RWPE1 (cell line): ENCODE measurements around the gene KRT9.

Experiments used
- CTCF ChIA-PET: fragments of 350-600 bp; sonication (Branson Sonifier 250); formaldehyde crosslinking; extraction: SDS; loops from one replicate; lab custom pipeline; 2021; lab: Yijun Ruan, JAX
- POLR2A ChIA-PET: fragments of 400-600 bp; formaldehyde crosslinking; extraction: SDS; loops from one replicate; lab custom pipeline; 2020; ENCODE audit warnings: antibody characterized with exemption; ENCODE audit not compliant: low non-redundant PET; lab: Yijun Ruan, JAX
- DNase-seq: peaks from one replicate; pipeline ENCODE4 v3.0.0; 2012; ENCODE audit warnings: low spot score
- H3K27ac ChIP-seq: fragments of 450-650 bp; 2 replicates; pipeline ENCODE4 v1.5.1; 2017
- TF ChIP-seq, protein P1 (sequence below): fragments of 450-650 bp; conservative IDR thresholded peaks from 2 replicates; pipeline ENCODE4 v1.5.1; 2017; ENCODE audit warnings: low read depth, mild to moderate bottlenecking

Gene KRT9

DNA sequence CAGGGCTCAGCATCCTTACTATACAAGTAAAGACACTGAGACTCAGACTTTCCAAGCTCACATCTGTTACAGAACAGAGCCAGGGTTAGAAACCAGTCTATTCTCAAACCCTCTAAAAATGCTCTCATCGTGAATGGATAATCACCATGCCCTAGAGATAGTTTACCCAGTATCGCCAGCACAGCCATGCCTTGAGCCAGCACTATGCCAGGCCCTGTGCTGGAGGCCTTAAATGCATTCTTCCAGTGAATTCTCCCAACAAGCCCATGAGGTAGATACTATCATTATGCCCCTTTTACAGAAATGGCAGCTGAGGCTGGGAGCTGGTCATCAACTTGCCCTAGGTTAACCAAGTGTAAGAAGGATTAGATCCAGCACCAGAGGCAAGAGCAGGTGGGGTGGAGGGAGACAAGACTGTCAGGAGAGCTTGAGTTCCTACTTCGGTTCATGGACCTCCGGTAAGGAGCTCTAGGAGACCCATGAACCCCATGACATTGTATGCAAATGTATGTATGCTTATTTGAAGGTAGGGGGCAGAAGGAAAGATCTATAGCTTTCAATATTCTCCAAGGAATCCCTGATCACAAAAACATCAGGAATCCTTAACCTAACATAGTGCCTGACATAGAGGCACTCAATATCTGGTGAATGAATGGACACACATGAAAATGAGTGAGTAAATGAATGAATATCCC, 9.7 kb upstream of the KRT9 start:
- POLR2A ChIA-PET = interaction anchor here (0.7 to 1.0 kb wide), 3 partner anchors 37 to 70 kb away, joined by 3 to 5 read pairs (median 4); no protein-coding TSS in a partner anchor
- H3K27ac ChIP-seq = peak overlapping the region; percentile 100
- TF ChIP-seq, protein P1, sequence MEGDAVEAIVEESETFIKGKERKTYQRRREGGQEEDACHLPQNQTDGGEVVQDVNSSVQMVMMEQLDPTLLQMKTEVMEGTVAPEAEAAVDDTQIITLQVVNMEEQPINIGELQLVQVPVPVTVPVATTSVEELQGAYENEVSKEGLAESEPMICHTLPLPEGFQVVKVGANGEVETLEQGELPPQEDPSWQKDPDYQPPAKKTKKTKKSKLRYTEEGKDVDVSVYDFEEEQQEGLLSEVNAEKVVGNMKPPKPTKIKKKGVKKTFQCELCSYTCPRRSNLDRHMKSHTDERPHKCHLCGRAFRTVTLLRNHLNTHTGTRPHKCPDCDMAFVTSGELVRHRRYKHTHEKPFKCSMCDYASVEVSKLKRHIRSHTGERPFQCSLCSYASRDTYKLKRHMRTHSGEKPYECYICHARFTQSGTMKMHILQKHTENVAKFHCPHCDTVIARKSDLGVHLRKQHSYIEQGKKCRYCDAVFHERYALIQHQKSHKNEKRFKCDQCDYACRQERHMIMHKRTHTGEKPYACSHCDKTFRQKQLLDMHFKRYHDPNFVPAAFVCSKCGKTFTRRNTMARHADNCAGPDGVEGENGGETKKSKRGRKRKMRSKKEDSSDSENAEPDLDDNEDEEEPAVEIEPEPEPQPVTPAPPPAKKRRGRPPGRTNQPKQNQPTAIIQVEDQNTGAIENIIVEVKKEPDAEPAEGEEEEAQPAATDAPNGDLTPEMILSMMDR = no peak
- peak; percentile 28 for DNase-seq
- CTCF ChIA-PET = interaction anchor here (0.5 to 2.1 kb wide), 5 partner anchors 33 to 226 kb away, joined by 3 to 21 read pairs (median 6); no protein-coding TSS in a partner anchor

DNA sequence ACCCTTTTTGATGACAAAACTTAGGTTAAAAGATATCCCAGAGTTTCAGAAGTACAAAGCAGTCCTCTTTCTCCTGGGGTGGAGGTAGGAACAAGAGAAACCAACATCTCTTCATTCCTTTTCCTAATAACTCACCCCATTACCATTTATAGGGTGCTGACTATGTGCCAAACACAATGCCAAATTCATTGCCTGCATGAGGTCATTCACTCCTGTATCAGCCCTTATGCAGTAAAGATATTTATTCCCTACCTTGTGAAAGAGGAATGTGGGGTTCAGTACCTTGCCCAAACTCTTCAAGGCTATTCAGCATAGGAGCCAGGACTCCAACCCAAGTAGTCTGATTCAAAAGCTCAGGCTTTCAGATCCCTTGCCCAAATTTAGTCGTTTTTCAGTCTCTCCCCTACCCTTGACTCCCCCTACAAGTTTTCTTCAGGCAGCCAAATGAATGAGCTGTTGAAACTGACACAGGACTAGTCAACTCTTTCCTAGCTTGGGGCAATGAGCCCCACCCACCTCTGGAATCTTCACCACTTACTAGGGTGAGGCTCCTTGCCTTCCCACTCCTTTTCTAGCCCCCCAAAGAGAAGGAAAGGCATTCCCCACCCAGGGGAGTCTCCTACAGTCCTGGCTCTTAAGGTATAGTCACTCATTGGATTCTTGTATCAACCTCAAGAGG, 9.0 kb upstream of the KRT9 start:
- ChIA-PET POLR2A (interaction anchor here (0.7 to 1.0 kb wide), 2 partner anchors 38 to 70 kb away, joined by 3 to 5 read pairs; no protein-coding TSS in a partner anchor), CTCF (interaction anchor here (0.5 to 2.1 kb wide), 5 partner anchors 32 to 225 kb away, joined by 3 to 21 read pairs (median 6); no protein-coding TSS in a partner anchor)
- TF ChIP-seq, protein P1 = no peak
- DNase-seq = peak; percentile 76
- peak overlapping the region; percentile 100 for H3K27ac ChIP-seq

GRCh38 chr17:41580244-41580575, 8.4 kb upstream of the KRT9 start:
- H3K27ac ChIP-seq = peak overlapping the region; percentile 100
- ChIA-PET POLR2A (no interaction called here), CTCF (interaction anchor here (0.5 to 2.3 kb wide), 13 partner anchors 8 to 83 kb away, joined by 3 to 28 read pairs (median 6); partner anchors contain the start of genes KRT16 and KRT17)
- TF ChIP-seq, protein P1 = no peak
- DNase-seq = no peak

DNA sequence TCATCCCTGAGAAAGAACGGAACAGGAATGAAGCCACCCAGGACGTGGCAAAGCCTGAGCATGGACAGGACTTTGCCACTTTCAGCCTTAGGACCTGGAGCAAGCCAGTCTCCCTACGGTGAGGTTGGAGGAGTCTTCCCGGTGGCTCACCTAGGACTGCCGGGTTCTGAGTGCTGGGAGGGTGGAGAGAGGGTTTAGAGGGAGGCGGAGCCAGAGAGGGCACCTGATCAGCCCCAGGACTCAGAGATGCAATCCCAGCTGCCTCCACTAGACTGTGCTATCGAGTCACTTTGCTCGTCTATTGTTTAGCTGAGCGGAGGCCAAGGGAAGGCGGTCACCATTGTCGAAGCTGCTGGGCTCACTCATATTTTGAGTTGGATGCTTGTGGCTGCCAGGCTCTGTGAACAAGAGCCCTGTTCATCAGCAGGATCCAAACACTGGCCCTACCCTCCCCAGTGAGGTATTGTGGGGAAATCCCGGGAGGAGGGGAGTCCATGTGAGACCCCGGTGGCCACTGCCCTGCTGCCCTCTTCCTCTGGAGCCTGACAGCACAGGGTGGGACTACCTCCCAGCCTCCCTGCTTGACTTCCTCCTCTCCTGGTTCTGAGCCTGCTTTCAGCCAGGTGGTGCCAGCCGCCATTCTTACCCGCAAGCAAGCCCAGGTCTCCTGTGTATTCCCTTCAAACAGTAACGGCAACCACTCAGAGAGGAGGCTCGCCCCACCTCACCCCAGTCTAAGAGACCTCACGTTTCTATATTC, 7.8 kb upstream of the KRT9 start:
- POLR2A ChIA-PET = interaction anchor here (0.8 kb wide), 1 partner anchor 83 kb away, joined by 4 read pairs; no protein-coding TSS in a partner anchor
- CTCF ChIA-PET = interaction anchor here (0.5 to 2.3 kb wide), 17 partner anchors 8 to 1047 kb away, joined by 3 to 28 read pairs (median 3); partner anchors contain the start of genes KRT16 and KRT17
- TF ChIP-seq, protein P1 = peak; percentile 96
- peak; percentile 89 for DNase-seq
- peak overlapping the region; percentile 100 for H3K27ac ChIP-seq

- POLR2A ChIA-PET = interaction anchor here (0.5 to 0.8 kb wide), 2 partner anchors 28 to 84 kb away, joined by 4 read pairs; no protein-coding TSS in a partner anchor
- CTCF ChIA-PET = interaction anchor here (0.6 to 2.3 kb wide), 9 partner anchors 10 to 1046 kb away, joined by 3 to 28 read pairs (median 7); no protein-coding TSS in a partner anchor
Observed at GRCh38 chr17:41578971-41579370, 7.1 kb upstream of the KRT9 start.

More at GRCh38 chr17:41578971-41579370, 7.1 kb upstream of the KRT9 start:
- DNase-seq = no peak
- TF ChIP-seq, protein P1 = no peak
- peak overlapping the region; percentile 100 for H3K27ac ChIP-seq
